Ovary (tissue), 3 donors: ENCODE data around the gene SACM1L.

Source experiments
- POLR2A ChIP-seq: fragments of 450-650 bp; IDR thresholded peaks from one replicate; pipeline ENCODE4 v1.6.1; 2017; ENCODE audit warnings: antibody characterized with exemption, mild to moderate bottlenecking, moderate library complexity
- TF ChIP-seq, protein P1 (sequence below), 3 donors: fragments of 450-650 bp in 2 of 3; fragments of 200-600 bp in 1 of 3; IDR thresholded peaks; one replicate each; pipeline versions ENCODE4 v1.5.1 to v1.8.0; 2016 to 2022; ENCODE audit warnings: antibody characterized with exemption in 3 of 3, mild to moderate bottlenecking in 1 of 3
- donor health status: DM: no; HTN: no; CAD: no.

DNA sequence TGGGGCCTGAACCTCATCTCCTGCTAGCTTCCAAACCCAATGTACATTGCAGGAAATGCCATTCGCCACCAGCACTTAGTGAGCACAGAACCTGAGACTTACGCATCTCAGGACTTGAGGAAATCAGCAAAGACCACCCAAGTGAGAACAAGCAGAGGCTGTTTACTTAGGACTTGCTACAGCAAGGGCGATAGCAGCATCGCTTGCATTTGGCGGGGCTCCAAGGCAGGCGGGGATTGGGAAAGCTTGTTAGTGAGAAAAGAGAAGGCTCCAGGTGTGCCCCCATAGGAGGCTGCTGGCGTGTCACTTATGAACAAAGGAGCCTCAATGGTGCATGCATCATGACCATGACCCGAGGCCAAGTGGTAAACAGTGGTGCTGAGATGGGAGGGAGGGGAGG, 87.4 kb downstream of the SACM1L start:
- TF ChIP-seq, protein P1, sequence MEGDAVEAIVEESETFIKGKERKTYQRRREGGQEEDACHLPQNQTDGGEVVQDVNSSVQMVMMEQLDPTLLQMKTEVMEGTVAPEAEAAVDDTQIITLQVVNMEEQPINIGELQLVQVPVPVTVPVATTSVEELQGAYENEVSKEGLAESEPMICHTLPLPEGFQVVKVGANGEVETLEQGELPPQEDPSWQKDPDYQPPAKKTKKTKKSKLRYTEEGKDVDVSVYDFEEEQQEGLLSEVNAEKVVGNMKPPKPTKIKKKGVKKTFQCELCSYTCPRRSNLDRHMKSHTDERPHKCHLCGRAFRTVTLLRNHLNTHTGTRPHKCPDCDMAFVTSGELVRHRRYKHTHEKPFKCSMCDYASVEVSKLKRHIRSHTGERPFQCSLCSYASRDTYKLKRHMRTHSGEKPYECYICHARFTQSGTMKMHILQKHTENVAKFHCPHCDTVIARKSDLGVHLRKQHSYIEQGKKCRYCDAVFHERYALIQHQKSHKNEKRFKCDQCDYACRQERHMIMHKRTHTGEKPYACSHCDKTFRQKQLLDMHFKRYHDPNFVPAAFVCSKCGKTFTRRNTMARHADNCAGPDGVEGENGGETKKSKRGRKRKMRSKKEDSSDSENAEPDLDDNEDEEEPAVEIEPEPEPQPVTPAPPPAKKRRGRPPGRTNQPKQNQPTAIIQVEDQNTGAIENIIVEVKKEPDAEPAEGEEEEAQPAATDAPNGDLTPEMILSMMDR (IDR thresholded peaks at IDR 0.05) = no peak
- TF ChIP-seq POLR2A = no peak
